HL-60 (cell line): ENCODE results near the gene TGIF2.

Experiments
- CTCF ChIP-seq: IDR thresholded peaks from one replicate; pipeline ENCODE4 v1.5.1; 2011; ENCODE audit warnings: low read length, control low read depth, inconsistent platforms; ENCODE audit not compliant: insufficient read depth
- GABPA ChIP-seq: IDR thresholded peaks from 2 replicates; pipeline ENCODE4 v1.6.1; 2012; ENCODE audit warnings: low read depth
- POLR2AphosphoS5 ChIP-seq: IDR thresholded peaks from 2 replicates; pipeline ENCODE4 v1.6.1; 2012; ENCODE audit warnings: low read depth
- REST ChIP-seq: IDR thresholded peaks from 2 replicates; pipeline ENCODE4 v1.6.1; 2012; ENCODE audit warnings: low read depth; ENCODE audit not compliant: insufficient replicate concordance
- SPI1 ChIP-seq: IDR thresholded peaks from 2 replicates; pipeline ENCODE4 v1.6.1; 2012; ENCODE audit warnings: low read depth, mild to moderate bottlenecking, borderline replicate concordance

DNA sequence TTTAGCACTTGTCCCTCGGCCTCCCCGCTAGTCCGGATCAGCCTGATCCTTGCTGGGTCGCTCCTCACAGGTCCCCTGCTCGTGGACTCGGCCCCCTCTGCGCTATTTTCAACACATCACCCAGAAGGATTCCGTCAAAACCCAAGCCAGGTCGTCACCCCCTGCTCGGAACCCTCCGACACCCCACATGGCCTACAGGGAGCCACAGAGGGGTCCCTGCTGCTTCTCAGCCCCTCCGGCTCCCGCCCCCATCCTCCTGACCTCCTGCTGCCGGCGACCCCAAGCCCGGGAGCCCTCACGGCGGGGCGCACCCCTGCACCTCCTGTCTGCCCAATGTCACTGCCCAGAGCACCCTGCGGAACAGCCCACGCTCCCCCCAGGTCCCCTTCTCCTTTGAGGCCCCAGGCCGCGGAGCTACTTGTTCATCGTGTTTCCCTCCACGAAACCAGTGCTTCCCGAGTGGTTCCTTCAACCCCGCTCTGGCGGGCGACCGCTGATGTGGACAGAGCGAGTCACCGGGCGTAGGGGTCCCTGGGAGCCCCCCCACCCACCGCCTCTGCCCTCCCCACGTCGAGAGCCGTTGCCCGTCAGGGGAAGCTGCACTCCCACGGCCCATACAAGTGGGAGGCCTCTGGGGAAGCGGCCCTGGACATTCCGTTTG is 32.7 kb upstream of the TGIF2 start:
- TF ChIP-seq REST: no peak
- TF ChIP-seq CTCF: no peak
- no peak for TF ChIP-seq POLR2AphosphoS5
- no peak for TF ChIP-seq GABPA
- no peak for TF ChIP-seq SPI1
